Muscle layer of duodenum (tissue), 2 donors: Measurements from ENCODE around the gene GPD1.
"Not testable (repeated sequence)": the region's sequence is repeated elsewhere in the genome, so short reads cannot be mapped to it uniquely, and the experiment has no call there.

Experiments used
- H3K27ac ChIP-seq: one replicate; pipeline ENCODE4 v1.7.0; 2013; ENCODE audit warnings: mild to moderate bottlenecking, low read length
- H3K27me3 ChIP-seq: one replicate; pipeline ENCODE4 v1.7.0; 2013; ENCODE audit warnings: low read depth, mild to moderate bottlenecking, control low read depth, low read length
- H3K36me3 ChIP-seq, 2 donors: one replicate each; pipeline ENCODE4 v1.7.0; 2013; ENCODE audit warnings: low read length in 2 of 2, control low read depth in 1 of 2, mild to moderate bottlenecking in 1 of 2; ENCODE audit not compliant: insufficient read depth in 2 of 2, control insufficient read depth in 1 of 2
- H3K4me1 ChIP-seq, 2 donors: one replicate each; pipeline ENCODE4 v1.7.0; 2013; ENCODE audit warnings: low read length in 2 of 2, mild to moderate bottlenecking in 2 of 2, control low read depth in 1 of 2, moderate library complexity in 1 of 2; ENCODE audit not compliant: insufficient read depth in 2 of 2, control insufficient read depth in 1 of 2
- H3K4me3 ChIP-seq, 2 donors: one replicate each; pipeline ENCODE4 v1.7.0; 2013; ENCODE audit warnings: low read length in 2 of 2, low read depth in 1 of 2, mild to moderate bottlenecking in 1 of 2
- H3K9me3 ChIP-seq, 2 donors: one replicate each; pipeline ENCODE4 v1.7.0; 2013; ENCODE audit warnings: low read length in 2 of 2, control low read depth in 1 of 2, mild to moderate bottlenecking in 1 of 2; ENCODE audit not compliant: control insufficient read depth in 1 of 2
- donor health status: healthy.

Gene GPD1

GRCh38 chr12:50074936-50075807, 28.6 kb upstream of the GPD1 start:
- H3K4me1 ChIP-seq = peaks cover 0 to 8% of the 10 kb centered on the region in 2 donors
- peaks cover 0 to 3% of the 10 kb centered on the region in 2 donors for H3K36me3 ChIP-seq
- H3K27me3 ChIP-seq = no peaks in the 10 kb centered on the region
- H3K27ac ChIP-seq = no peak overlapping the region
- H3K4me3 ChIP-seq = no peak overlapping the region
- H3K9me3 ChIP-seq = no peaks in the 10 kb centered on the region

GRCh38 chr12:50075808-50076170, 28.0 kb upstream of the GPD1 start:
- Histone ChIP-seq H3K27ac (no peak overlapping the region), H3K27me3 (no peaks in the 10 kb centered on the region), H3K4me1 (peaks cover 0 to 2% of the 10 kb centered on the region in 2 donors), H3K4me3 (no peak overlapping the region), H3K36me3 (peaks cover 0 to 3% of the 10 kb centered on the region in 2 donors), H3K9me3 (no peaks in the 10 kb centered on the region)

- peaks cover 0 to 3% of the 10 kb centered on the region in 2 donors for H3K36me3 ChIP-seq
- no peaks in the 10 kb centered on the region for H3K4me1 ChIP-seq
- H3K9me3 ChIP-seq = no peaks in the 10 kb centered on the region
- H3K27me3 ChIP-seq = no peaks in the 10 kb centered on the region
- no peak overlapping the region for H3K4me3 ChIP-seq
- no peak overlapping the region for H3K27ac ChIP-seq
Observed at GRCh38 chr12:50077099-50077498, 26.7 kb upstream of the GPD1 start.

GRCh38 chr12:50078281-50078680, 25.5 kb upstream of the GPD1 start:
- H3K27ac ChIP-seq = no peak overlapping the region
- no peak overlapping the region for H3K4me3 ChIP-seq
- no peaks in the 10 kb centered on the region for H3K4me1 ChIP-seq
- H3K9me3 ChIP-seq = no peaks in the 10 kb centered on the region
- peaks cover 0 to 3% of the 10 kb centered on the region in 2 donors for H3K36me3 ChIP-seq
- H3K27me3 ChIP-seq = no peaks in the 10 kb centered on the region

GRCh38 chr12:50079771-50080170, 24.0 kb upstream of the GPD1 start:
- H3K27ac ChIP-seq = no peak overlapping the region
- peaks cover 0 to 3% of the 10 kb centered on the region in 2 donors for H3K36me3 ChIP-seq
- H3K4me3 ChIP-seq = no peak overlapping the region
- H3K4me1 ChIP-seq = no peaks in the 10 kb centered on the region
- H3K27me3 ChIP-seq = no peaks in the 10 kb centered on the region
- H3K9me3 ChIP-seq = no peaks in the 10 kb centered on the region

GRCh38 chr12:50081096-50081808, 22.6 kb upstream of the GPD1 start:
- Histone ChIP-seq H3K4me1 (peaks cover 0 to 7% of the 10 kb centered on the region in 2 donors), H3K27ac (no peak overlapping the region), H3K4me3 (no peak overlapping the region), H3K27me3 (no peaks in the 10 kb centered on the region), H3K36me3 (peaks cover 0 to 3% of the 10 kb centered on the region in 2 donors), H3K9me3 (no peaks in the 10 kb centered on the region)

- H3K4me1 ChIP-seq = peaks cover 0 to 7% of the 10 kb centered on the region in 2 donors
- H3K36me3 ChIP-seq = peaks cover 2 to 15% of the 10 kb centered on the region in 2 donors
- no peaks in the 10 kb centered on the region for H3K27me3 ChIP-seq
- H3K27ac ChIP-seq = no peak overlapping the region
- H3K9me3 ChIP-seq = no peaks in the 10 kb centered on the region
- no peak overlapping the region for H3K4me3 ChIP-seq
Observed at GRCh38 chr12:50082644-50083043, 21.2 kb upstream of the GPD1 start.

- H3K4me3 ChIP-seq = no peak overlapping the region
- peaks cover 0 to 7% of the 10 kb centered on the region in 2 donors for H3K4me1 ChIP-seq
- no peak overlapping the region for H3K27ac ChIP-seq
Observed at GRCh38 chr12:50083301-50083700, 20.5 kb upstream of the GPD1 start.

GRCh38 chr12:50084409-50084774, 19.4 kb upstream of the GPD1 start:
- peaks cover 18 to 29% of the 10 kb centered on the region in 2 donors for H3K36me3 ChIP-seq

More at GRCh38 chr12:50083301-50083700, 20.5 kb upstream of the GPD1 start:
- Histone ChIP-seq H3K36me3 (peaks cover 9 to 21% of the 10 kb centered on the region in 2 donors), H3K9me3 (no peaks in the 10 kb centered on the region), H3K27me3 (no peaks in the 10 kb centered on the region)

GRCh38 chr12:50084775-50085614, 18.8 kb upstream of the GPD1 start, which contains the start of gene SMARCD1:
Gene SMARCD1 (plus strand): TSS chr12:50085342. CDS start chr12:50085370, 28 bp downstream.
- Histone ChIP-seq H3K9me3 (no peaks in the 10 kb centered on the region), H3K36me3 (peaks cover 24 to 35% of the 10 kb centered on the region in 2 donors), H3K4me1 (peaks cover 5 to 7% of the 10 kb centered on the region in 2 donors), H3K27me3 (no peaks in the 10 kb centered on the region), H3K4me3 (peak within 1 kb of the TSS; percentile 71 to 92), H3K27ac (peak within 1 kb of the TSS; percentile 92)

More at GRCh38 chr12:50084409-50084774, 19.4 kb upstream of the GPD1 start:
- H3K27me3 ChIP-seq, H3K4me1 ChIP-seq, H3K9me3 ChIP-seq: not testable (repeated sequence)
- peak overlapping the region; percentile 92 for H3K27ac ChIP-seq
- peak overlapping the region; percentile 71 to 92 for H3K4me3 ChIP-seq
